PC-3 (cell line): Measurements from ENCODE around the gene VASN. TPM values are rescaled to one million over a fixed set of nuclear protein-coding genes. Genes with fewer than 3 reads are reported as not detected.

Source experiments
- ATAC-seq: fragments of 200-7000 bp; cut with Tn5 transposase; 2 replicates; pipeline ENCODE4 v1.9.1; 2020; ENCODE audit warnings: mild to moderate bottlenecking, moderate library complexity
- BruUV-seq: library from RNA; stranded (reverse); fragments of 400-500 nt; replicated peaks from 2 replicates; lab custom pipeline; 2021; lab: Mats Ljungman, UMichigan
- CTCF ChIA-PET: fragments of 300-600 bp; sonication (Branson Sonifier 250); formaldehyde crosslinking; loops from one replicate; lab custom pipeline; 2022; ENCODE audit warnings: antibody characterized with exemption; lab: Charles Lee
- POLR2A ChIA-PET: fragments of 300-600 bp; sonication (Branson Sonifier 250); formaldehyde crosslinking; loops from one replicate; lab custom pipeline; 2022; ENCODE audit warnings: antibody characterized with exemption; ENCODE audit not compliant: unreplicated experiment; lab: Charles Lee
- DNase-seq: peaks from one replicate; pipeline ENCODE4 v3.0.0-alpha.2; 2015
- H2AFZ ChIP-seq: fragments of 300-600 bp; sonication (generic); 2 replicates; pipeline ENCODE4 v1.6.0; 2016; ENCODE audit warnings: antibody characterized with exemption, low read length
- H3F3A ChIP-seq: fragments of 300-600 bp; sonication (generic); one replicate; pipeline ENCODE4 v1.6.0; 2017; ENCODE audit warnings: antibody characterized with exemption, low read length, control low read depth, mild to moderate bottlenecking; ENCODE audit not compliant: unreplicated experiment
- H3K27ac ChIP-seq: fragments of 300-600 bp; sonication (generic); 2 replicates; pipeline ENCODE4 v1.5.1; 2016; ENCODE audit warnings: mild to moderate bottlenecking, low read length
- H3K27me3 ChIP-seq: fragments of 300-600 bp; sonication (generic); 2 replicates; pipeline ENCODE4 v1.6.1; 2016; ENCODE audit warnings: low read length, mixed read lengths
- H3K36me3 ChIP-seq: fragments of 300-600 bp; sonication (generic); 2 replicates; pipeline ENCODE4 v1.6.1; 2016; ENCODE audit warnings: low read depth, mixed run types, low read length, mixed read lengths
- H3K4me1 ChIP-seq: fragments of 300-600 bp; sonication (generic); 2 replicates; pipeline ENCODE4 v1.5.1; 2016; ENCODE audit warnings: low read length; ENCODE audit not compliant: insufficient read depth
- H3K4me2 ChIP-seq: fragments of 300-600 bp; sonication (generic); 2 replicates; pipeline ENCODE4 v1.6.0; 2016; ENCODE audit warnings: low read length
- H3K4me3 ChIP-seq: fragments of 300-600 bp; sonication (generic); 2 replicates; pipeline ENCODE4 v1.5.1; 2016; ENCODE audit warnings: mild to moderate bottlenecking, low read length, mixed read lengths
- H3K79me2 ChIP-seq: fragments of 300-600 bp; sonication (generic); 2 replicates; pipeline ENCODE4 v1.6.1; 2017; ENCODE audit warnings: low read length, mixed read lengths
- H3K9ac ChIP-seq: fragments of 300-600 bp; sonication (generic); 2 replicates; pipeline ENCODE4 v1.6.0; 2016; ENCODE audit warnings: mild to moderate bottlenecking, low read length
- H3K9me2 ChIP-seq: fragments of 300-600 bp; sonication (generic); replicated peaks from 2 replicates; pipeline ENCODE4 v1.6.1; 2016; ENCODE audit warnings: mixed run types, low read length, mixed read lengths
- H3K9me3 ChIP-seq: fragments of 300-600 bp; sonication (generic); 2 replicates; pipeline ENCODE4 v1.6.1; 2016; ENCODE audit warnings: low read length, mixed read lengths
- H4K20me1 ChIP-seq: fragments of 300-600 bp; sonication (generic); 2 replicates; pipeline ENCODE4 v1.6.1; 2016; ENCODE audit warnings: low read length, mixed read lengths
- EZH2 ChIP-seq: fragments of 300-600 bp; sonication (generic); IDR thresholded peaks from one replicate; pipeline ENCODE4 v1.6.1; 2017; ENCODE audit warnings: antibody characterized with exemption, mild to moderate bottlenecking, low read length; ENCODE audit not compliant: unreplicated experiment
- EZH2phosphoT487 ChIP-seq: fragments of 300-600 bp; sonication (generic); IDR thresholded peaks from 2 replicates; pipeline ENCODE4 v1.6.1; 2018; ENCODE audit warnings: mild to moderate bottlenecking, antibody characterized with exemption, low read length, borderline replicate concordance
- intact Hi-C: fragments of 100-400 bp; cut with micrococcal nuclease; formaldehyde crosslinking; loops from 2 replicates; pipeline ENCODE4 v1.9.0; 2023
- total RNA-seq: library from RNA; depleted of rRNA; stranded (reverse); fragments of >200 nt; gene quantifications from 2 replicates; pipeline ENCODE4 v1.2.3, GENCODE V29; 2014
- TF ChIP-seq, protein P1 (sequence below): fragments of 300-600 bp; sonication (generic); conservative IDR thresholded peaks from 2 replicates; pipeline ENCODE4 v1.5.1; 2017; ENCODE audit warnings: antibody characterized with exemption, low read depth, mild to moderate bottlenecking, low read length

The VASN gene
- total RNA-seq, 1 experiment from 2014 or later = 12.2 TPM

DNA sequence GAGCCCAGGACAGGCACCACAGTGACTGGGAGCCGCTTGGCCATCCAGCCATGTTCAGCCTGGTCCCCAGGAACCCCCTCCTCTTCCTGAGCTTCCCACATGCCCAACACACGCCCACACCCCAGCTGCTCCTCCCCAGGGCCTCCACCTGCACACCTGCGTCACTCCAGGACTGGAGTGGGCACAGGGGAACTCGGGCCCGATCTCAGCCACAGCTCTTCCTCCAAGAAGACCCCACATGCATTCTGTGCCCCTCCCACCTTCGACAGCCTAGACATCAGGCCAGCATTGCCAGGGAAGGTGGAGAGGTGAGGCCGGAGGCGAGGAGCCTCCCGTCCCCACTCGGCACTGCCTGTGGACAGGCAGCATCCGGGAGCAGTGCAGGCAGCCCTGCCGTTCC is 6.0 kb upstream of the VASN start:
- ChIA-PET CTCF (no interaction called here), POLR2A (no interaction called here)
- Histone ChIP-seq H3K36me3 (no peaks in the 10 kb centered on the region), H3K4me2 (no peak overlapping the region), H3K9me3 (no peaks in the 10 kb centered on the region), H3K9ac (no peak overlapping the region), H2AFZ (no peak overlapping the region), H3K27me3 (no peaks in the 10 kb centered on the region), H3K4me3 (no peak overlapping the region), H3K27ac (no peak overlapping the region), H3F3A (no peaks in the 10 kb centered on the region), H4K20me1 (no peaks in the 10 kb centered on the region), H3K9me2 (no peaks in the 10 kb centered on the region), H3K4me1 (peaks cover 26% of the 10 kb centered on the region), H3K79me2 (no peaks in the 10 kb centered on the region)
- ATAC-seq (no peak), DNase-seq (no peak)
- TF ChIP-seq EZH2 (no peak), EZH2phosphoT487 (no peak)
- TF ChIP-seq, protein P1, sequence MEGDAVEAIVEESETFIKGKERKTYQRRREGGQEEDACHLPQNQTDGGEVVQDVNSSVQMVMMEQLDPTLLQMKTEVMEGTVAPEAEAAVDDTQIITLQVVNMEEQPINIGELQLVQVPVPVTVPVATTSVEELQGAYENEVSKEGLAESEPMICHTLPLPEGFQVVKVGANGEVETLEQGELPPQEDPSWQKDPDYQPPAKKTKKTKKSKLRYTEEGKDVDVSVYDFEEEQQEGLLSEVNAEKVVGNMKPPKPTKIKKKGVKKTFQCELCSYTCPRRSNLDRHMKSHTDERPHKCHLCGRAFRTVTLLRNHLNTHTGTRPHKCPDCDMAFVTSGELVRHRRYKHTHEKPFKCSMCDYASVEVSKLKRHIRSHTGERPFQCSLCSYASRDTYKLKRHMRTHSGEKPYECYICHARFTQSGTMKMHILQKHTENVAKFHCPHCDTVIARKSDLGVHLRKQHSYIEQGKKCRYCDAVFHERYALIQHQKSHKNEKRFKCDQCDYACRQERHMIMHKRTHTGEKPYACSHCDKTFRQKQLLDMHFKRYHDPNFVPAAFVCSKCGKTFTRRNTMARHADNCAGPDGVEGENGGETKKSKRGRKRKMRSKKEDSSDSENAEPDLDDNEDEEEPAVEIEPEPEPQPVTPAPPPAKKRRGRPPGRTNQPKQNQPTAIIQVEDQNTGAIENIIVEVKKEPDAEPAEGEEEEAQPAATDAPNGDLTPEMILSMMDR = no peak
- intact Hi-C loops = no loop called here
- no TSS peak for BruUV-seq

GRCh38 chr16:4366016-4366415 is 5.6 kb upstream of the VASN start:
- POLR2A ChIA-PET = no interaction called here
- H2AFZ ChIP-seq = no peak overlapping the region
- no peak overlapping the region for H3K9ac ChIP-seq
- H3F3A ChIP-seq = no peaks in the 10 kb centered on the region
- DNase-seq = no peak
- TF ChIP-seq EZH2phosphoT487 (no peak), EZH2 (no peak)
- TF ChIP-seq, protein P1 = no peak
- ATAC-seq = no peak
- no peaks in the 10 kb centered on the region for H4K20me1 ChIP-seq
- no peaks in the 10 kb centered on the region for H3K36me3 ChIP-seq
- H3K79me2 ChIP-seq = no peaks in the 10 kb centered on the region
- no TSS peak for BruUV-seq
- no peak overlapping the region for H3K27ac ChIP-seq
- no peaks in the 10 kb centered on the region for H3K9me3 ChIP-seq
- CTCF ChIA-PET = no interaction called here
- no peak overlapping the region for H3K4me3 ChIP-seq
- no peak overlapping the region for H3K4me2 ChIP-seq
- no peaks in the 10 kb centered on the region for H3K27me3 ChIP-seq
- intact Hi-C loops = no loop called here
- peaks cover 27% of the 10 kb centered on the region for H3K4me1 ChIP-seq
- no peaks in the 10 kb centered on the region for H3K9me2 ChIP-seq

- CTCF ChIA-PET = no interaction called here
- no peak for ATAC-seq
These were observed 4.2 kb upstream of the VASN start for GRCh38 chr16:4367393-4367856.

More at GRCh38 chr16:4367393-4367856, 4.2 kb upstream of the VASN start:
- DNase-seq = no peak
- Histone ChIP-seq H3K4me1 (peaks cover 35% of the 10 kb centered on the region), H3K27ac (no peak overlapping the region), H3K79me2 (peaks cover 5% of the 10 kb centered on the region), H3K27me3 (no peaks in the 10 kb centered on the region), H3K36me3 (no peaks in the 10 kb centered on the region), H3K9me2 (no peaks in the 10 kb centered on the region), H3K9me3 (no peaks in the 10 kb centered on the region), H3K4me2 (no peak overlapping the region), H2AFZ (no peak overlapping the region), H4K20me1 (peaks cover under 1% of the 10 kb centered on the region; the same call in 1 of the 2 replicates), H3F3A (no peaks in the 10 kb centered on the region), H3K9ac (no peak overlapping the region), H3K4me3 (no peak overlapping the region)
- POLR2A ChIA-PET = no interaction called here
- no TSS peak for BruUV-seq
- TF ChIP-seq EZH2 (no peak), EZH2phosphoT487 (no peak)
- TF ChIP-seq, protein P1 = no peak
- intact Hi-C loops = no loop called here
